Activated T-cell treated with anti-CD3 and anti-CD28 coated beads, Interleukin-2, amount 50 U/mL, for 48 hours (primary cell): ENCODE results near the gene AMY1A.
"Not testable (repeated sequence)": the region's sequence is repeated elsewhere in the genome, so short reads cannot be mapped to it uniquely, and the experiment has no call there.

Experiments used
- DNase-seq, 2 experiments: peaks; one replicate each; pipeline ENCODE4 v3.0.0-alpha.2; 2020

Gene AMY1A

DNA sequence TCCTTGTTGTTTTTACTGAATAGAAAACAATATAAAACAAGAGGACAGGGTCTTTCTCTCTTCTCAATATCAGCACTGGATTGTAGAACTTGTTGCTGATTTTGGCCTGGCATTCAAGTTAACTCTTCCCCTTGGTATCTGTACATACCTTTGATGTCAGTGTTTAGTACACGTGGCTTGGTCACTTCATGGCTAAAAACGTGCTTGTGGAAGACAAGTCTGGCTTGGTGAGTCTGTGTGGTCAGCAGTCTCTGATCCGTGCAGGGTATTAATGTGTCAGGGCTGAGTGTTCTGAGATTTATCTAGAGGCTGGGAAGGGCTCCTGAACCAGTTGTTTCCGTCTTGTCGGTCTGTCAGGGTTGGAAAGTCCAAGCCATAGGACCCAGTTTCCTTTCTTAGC lies at the start of gene AMY1A:
TSS of gene AMY1A (plus strand) at position 301 of the 400 bp plus-strand sequence. CDS start 571 bp downstream, outside the sequence.
- DNase-seq, result not testable (repeated sequence)

DNA sequence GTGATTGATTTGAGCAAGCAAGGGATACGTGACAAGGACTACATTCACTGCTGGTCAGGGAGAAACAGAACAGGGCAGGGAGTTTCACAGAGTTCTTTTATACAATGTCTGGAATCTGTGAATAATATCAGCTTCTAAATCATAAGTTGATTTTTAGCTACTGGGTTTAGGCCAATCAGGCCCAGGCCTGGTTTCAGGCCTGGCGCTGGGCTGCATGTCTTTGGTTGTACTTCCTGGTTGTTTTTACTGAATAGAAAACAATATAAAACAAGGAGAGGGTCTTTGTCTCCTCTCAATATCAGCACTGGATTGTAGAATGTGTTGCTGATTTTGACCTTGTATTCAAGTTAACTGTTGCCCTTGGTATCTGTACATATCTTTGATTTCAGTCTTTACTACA lies 39.2 kb upstream of the AMY1A start:
- no peak for DNase-seq

GRCh38 chr1:103616994-103617477 lies 38.5 kb upstream of the AMY1A start, which contains the start of gene AMY2A:
TSS of gene AMY2A (plus strand) at chr1:103617427. CDS start at chr1:103617441, 14 bp downstream.
- DNase-seq, result not testable (repeated sequence)

- DNase-seq, result not testable (repeated sequence)
Measured at GRCh38 chr1:103627436-103627835, 28.1 kb upstream of the AMY1A start.

DNA sequence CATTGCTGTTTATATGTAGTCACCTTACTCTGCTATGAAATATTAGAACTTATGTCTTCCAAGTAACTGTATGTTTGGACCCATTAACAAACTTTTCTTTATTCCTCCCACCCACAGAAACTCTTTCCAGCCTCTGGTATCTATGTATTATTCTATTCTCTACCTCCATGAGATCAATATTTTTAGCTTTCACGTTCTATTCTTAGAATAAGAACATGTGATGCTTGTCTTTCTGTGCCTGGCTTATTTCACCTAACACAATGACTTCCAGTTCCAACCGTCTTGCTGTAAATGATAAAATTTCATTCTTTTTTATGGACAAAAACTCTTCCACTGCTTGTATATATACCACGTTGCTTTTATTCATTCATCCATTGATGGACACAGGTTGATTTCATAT lies 14.4 kb upstream of the AMY1A start:
- not testable (repeated sequence) for DNase-seq

- not testable (repeated sequence) for DNase-seq
Measured at GRCh38 chr1:103643908-103644307, 11.7 kb upstream of the AMY1A start.

DNA sequence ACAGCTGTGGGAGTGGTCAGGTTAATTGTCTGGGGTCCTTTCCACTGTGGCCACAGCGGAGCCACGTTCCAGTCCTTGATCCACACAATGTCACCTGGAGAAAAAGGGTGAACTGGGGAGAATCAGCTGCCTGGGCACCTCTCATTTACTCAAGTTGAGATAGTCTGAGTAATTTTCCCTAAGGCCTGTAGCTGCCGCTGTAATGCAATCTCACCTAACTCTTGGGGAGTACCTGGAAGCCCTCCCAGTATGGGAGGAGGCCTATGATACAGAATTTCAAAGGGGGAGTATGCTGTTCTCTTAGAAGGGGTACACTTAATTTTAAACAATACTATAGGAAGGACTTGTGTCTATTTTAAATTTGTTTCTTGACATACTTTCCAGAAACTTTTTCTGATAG lies 5.3 kb upstream of the AMY1A start:
- not testable (repeated sequence) for DNase-seq

DNA sequence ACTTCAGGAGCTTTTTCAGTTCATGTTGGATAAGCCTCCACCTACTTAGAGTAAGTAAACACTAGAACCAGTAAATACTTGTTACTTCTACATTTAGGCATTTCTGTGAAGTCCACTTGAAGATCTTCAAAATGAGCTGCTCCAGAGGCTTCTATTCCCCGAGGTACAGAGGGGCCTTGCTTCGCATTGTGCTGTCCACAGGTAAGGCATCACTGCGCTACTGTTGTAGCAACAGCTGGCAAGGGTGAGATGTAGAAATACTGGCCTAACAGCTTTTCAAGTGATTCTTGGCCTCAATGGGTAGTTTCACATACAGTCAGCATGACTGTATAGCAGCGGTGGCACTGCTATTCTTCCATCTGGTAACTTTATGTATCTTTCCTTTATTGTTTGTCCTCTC lies 4.7 kb upstream of the AMY1A start:
- DNase-seq, result not testable (repeated sequence)

- not testable (repeated sequence) for DNase-seq
Measured at GRCh38 chr1:103654133-103654532, 1.4 kb upstream of the AMY1A start.

GRCh38 chr1:103676335-103676734 lies 20.8 kb downstream of the AMY1A start:
- DNase-seq, result not testable (repeated sequence)

DNA sequence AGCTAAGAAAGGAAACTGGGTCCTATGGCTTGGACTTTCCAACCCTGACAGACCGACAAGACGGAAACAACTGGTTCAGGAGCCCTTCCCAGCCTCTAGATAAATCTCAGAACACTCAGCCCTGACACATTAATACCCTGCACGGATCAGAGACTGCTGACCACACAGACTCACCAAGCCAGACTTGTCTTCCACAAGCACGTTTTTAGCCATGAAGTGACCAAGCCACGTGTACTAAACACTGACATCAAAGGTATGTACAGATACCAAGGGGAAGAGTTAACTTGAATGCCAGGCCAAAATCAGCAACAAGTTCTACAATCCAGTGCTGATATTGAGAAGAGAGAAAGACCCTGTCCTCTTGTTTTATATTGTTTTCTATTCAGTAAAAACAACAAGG lies 40.5 kb downstream of the AMY1A start, which contains the start of gene AMY1B:
TSS of gene AMY1B (minus strand) at position 101 of the 400 bp plus-strand sequence. CDS start 571 bp downstream, outside the sequence.
- DNase-seq, result not testable (repeated sequence)

GRCh38 chr1:103697430-103697829 lies 41.9 kb downstream of the AMY1A start:
- DNase-seq, result not testable (repeated sequence)

DNA sequence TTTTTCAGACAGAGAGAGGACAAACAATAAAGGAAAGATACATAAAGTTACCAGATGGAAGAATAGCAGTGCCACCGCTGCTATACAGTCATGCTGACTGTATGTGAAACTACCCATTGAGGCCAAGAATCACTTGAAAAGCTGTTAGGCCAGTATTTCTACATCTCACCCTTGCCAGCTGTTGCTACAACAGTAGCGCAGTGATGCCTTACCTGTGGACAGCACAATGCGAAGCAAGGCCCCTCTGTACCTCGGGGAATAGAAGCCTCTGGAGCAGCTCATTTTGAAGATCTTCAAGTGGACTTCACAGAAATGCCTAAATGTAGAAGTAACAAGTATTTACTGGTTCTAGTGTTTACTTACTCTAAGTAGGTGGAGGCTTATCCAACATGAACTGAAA lies 45.1 kb downstream of the AMY1A start:
- not testable (repeated sequence) for DNase-seq

GRCh38 chr1:103701256-103701655 lies 45.7 kb downstream of the AMY1A start:
- not testable (repeated sequence) for DNase-seq

GRCh38 chr1:103707670-103708069 lies 52.1 kb downstream of the AMY1A start:
- not testable (repeated sequence) for DNase-seq

DNA sequence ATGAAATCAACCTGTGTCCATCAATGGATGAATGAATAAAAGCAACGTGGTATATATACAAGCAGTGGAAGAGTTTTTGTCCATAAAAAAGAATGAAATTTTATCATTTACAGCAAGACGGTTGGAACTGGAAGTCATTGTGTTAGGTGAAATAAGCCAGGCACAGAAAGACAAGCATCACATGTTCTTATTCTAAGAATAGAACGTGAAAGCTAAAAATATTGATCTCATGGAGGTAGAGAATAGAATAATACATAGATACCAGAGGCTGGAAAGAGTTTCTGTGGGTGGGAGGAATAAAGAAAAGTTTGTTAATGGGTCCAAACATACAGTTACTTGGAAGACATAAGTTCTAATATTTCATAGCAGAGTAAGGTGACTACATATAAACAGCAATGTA lies 54.8 kb downstream of the AMY1A start:
- not testable (repeated sequence) for DNase-seq
